Gastroesophageal sphincter (tissue), 3 donors: ENCODE data around the gene CDKAL1.

Experiments used
- CTCF ChIP-seq, 4 experiments: fragments of 200-600 bp in 2 of 4; fragments of 450-650 bp in 2 of 4; sonication (generic) in 1 of 4; IDR thresholded peaks; one replicate each; pipeline ENCODE4 v1.5.1; 2017 to 2019; ENCODE audit warnings: antibody characterized with exemption in 4 of 4, mild to moderate bottlenecking in 2 of 4, moderate library complexity in 2 of 4
- EP300 ChIP-seq: sonication (generic); formaldehyde crosslinking; IDR thresholded peaks from one replicate; pipeline ENCODE4 v1.6.1; 2017; ENCODE audit warnings: antibody characterized with exemption, mild to moderate bottlenecking
- POLR2A ChIP-seq, 2 donors: fragments of 450-650 bp; IDR thresholded peaks; one replicate each; pipeline ENCODE4 v1.6.1; 2017; ENCODE audit warnings: antibody characterized with exemption in 2 of 2, mild to moderate bottlenecking in 2 of 2, moderate library complexity in 1 of 2

GRCh38 chr6:20946890-20947289 lies 412.6 kb downstream of the CDKAL1 start:
- TF ChIP-seq EP300 (no peak), CTCF (IDR thresholded peaks at IDR 0.05) (no peak), POLR2A (IDR thresholded peaks at IDR 0.05) (no peak)
